Measurements from ENCODE around the gene RGS19. TPM values are rescaled to one million over a fixed set of nuclear protein-coding genes. Genes with fewer than 3 reads are reported as not detected.

RGS19 gene
- total and polyA plus RNA-seq, 2 of the 8 experiments (the other 6 are each of a cell fraction or from before 2014, with no cell fraction given): 12.7 to 16.8 TPM

DNA sequence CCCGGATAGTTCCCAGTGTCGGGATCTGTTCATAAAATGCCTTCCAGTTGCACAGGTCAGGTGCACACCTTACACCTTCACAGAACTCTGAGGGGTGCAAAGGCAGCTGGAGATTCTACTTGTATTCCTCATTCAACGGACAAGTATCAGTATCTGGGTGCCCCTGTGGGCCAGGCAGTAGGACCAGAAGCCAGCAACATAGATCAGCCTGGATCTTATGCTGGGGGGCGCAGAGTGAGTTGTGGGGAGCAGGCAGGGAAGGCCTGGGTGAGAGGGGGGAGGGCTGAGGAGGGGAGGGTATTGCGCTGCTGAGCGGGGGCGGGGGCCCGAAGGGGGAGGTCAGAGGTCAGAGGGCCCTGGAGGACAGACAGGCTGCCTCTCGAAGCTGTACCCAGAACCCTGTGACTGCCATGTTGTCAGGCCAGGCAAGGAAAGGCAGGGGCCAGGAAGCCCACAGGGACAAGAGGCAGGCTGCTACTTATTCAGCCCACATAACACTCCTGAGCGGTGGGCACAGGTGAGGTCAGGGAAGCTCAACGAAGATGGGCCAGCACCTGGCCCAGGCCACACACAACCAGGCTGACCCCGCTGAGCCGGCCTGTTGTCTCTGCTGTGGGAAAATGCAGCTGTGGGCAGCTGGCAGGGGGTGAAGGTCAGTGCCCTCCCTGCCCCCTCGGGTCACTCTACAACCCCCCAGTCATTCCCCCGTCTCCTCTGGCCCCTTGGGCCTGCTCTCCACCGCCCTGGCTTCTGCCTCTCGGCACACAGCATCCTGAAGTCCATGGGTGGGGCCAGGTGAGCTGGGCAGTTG lies 1.7 kb upstream of the RGS19 start:
- no peak overlapping the region; the same call in 1 of the 2 replicates for H4K8ac ChIP-seq (ENCODE audit: extremely low read depth, insufficient read depth, low read length)
- WGBS, 2 experiments (ENCODE audit: extremely low coverage in 1 of 2, insufficient coverage in 1 of 2, insufficient read length in 1 of 2, insufficient replicate concordance in 2 of 2, low coverage in 1 of 2, low lambda C conversion rate in 2 of 2, missing lambda C conversion rate in 1 of 2): 95% methylated on average over 9 of the region's 17 CpGs; no CpG with 5 or more reads in 1 of the 2 experiments
- peaks cover 0 to 38% (median 20%) of the 10 kb centered on the region in 4 experiments; a peak in 6 of 7 replicates for H3K4me1 ChIP-seq (replicated peaks in 1 of 4; ENCODE audit: control insufficient read depth in 3 of 4, insufficient read depth in 4 of 4, low read length in 3 of 4)
- H3K79me1 ChIP-seq (ENCODE audit: low read depth, low read length): no peaks in the 10 kb centered on the region
- no peak overlapping the region for H4K91ac ChIP-seq (replicated peaks; ENCODE audit: insufficient read length, low read length)
- no peak overlapping the region for H2BK15ac ChIP-seq (ENCODE audit: low read length)
- H2BK12ac ChIP-seq (ENCODE audit: low read depth, low read length): no peak overlapping the region
- H4K20me1 ChIP-seq (replicated peaks in 1 of 2; ENCODE audit: control insufficient read depth in 1 of 2, insufficient read depth in 2 of 2, low read length in 2 of 2): no peaks in the 10 kb centered on the region
- H3K9ac ChIP-seq (replicated peaks in 1 of 4; ENCODE audit: extremely low read depth in 1 of 4, low read depth in 3 of 4, low read length in 3 of 4): no peak overlapping the region
- no peak overlapping the region for H2AK5ac ChIP-seq (ENCODE audit: low read depth, low read length)
- no peak overlapping the region for H4K5ac ChIP-seq (ENCODE audit: insufficient read length, low read depth, low read length)
- peak overlapping the region; percentile 49 for H3K4ac ChIP-seq (replicated peaks; ENCODE audit: insufficient read length, low read depth, low read length)
- H3K23me2 ChIP-seq (ENCODE audit: low read depth, low read length): peaks cover 22% of the 10 kb centered on the region; the same call in 1 of the 2 replicates
- ChIA-PET POLR2A (ENCODE audit: partially characterized antibody) (interaction anchor here (0.7 to 4.6 kb wide), 6 partner anchors 11 to 141 kb away, joined by 3 to 27 read pairs (median 4); partner anchors contain the start of gene TCEA2), CTCF (ENCODE audit: partially characterized antibody) (interaction anchor here (1.0 to 13.0 kb wide), 13 partner anchors 9 to 101 kb away, joined by 3 to 144 read pairs (median 6); partner anchors contain the start of genes PRPF6, SAMD10, SOX18 and TCEA2)
- FAIRE-seq: no peak
- H3K4me2 ChIP-seq (ENCODE audit: insufficient read depth in 1 of 2, low read depth in 2 of 2, low read length in 2 of 2): peak overlapping the region in 1 of 2 experiments; percentile 78; a peak in 1 of 4 replicates
- no peaks in the 10 kb centered on the region for H3K79me2 ChIP-seq (ENCODE audit: control insufficient read depth in 1 of 2, insufficient read depth in 2 of 2, low read length in 2 of 2)
- H3K23ac ChIP-seq (ENCODE audit: insufficient read length): no peak overlapping the region
- H2BK120ac ChIP-seq (replicated peaks; ENCODE audit: low read depth, low read length): no peak overlapping the region
- no peak overlapping the region for H3K14ac ChIP-seq (ENCODE audit: insufficient read length)
- H2BK20ac ChIP-seq (ENCODE audit: low read length): no peak overlapping the region
- no peak overlapping the region for H3K27ac ChIP-seq (ENCODE audit: low read depth, low read length)
- no peak overlapping the region for H3K18ac ChIP-seq (ENCODE audit: extremely low read depth, low read length)
- H2AFZ ChIP-seq (ENCODE audit: low read length): no peak overlapping the region
- peaks cover 6 to 52% (median 41%) of the 10 kb centered on the region in 4 experiments for H3K27me3 ChIP-seq (replicated peaks in 1 of 4; ENCODE audit: control insufficient read depth in 3 of 4, extremely low read depth in 1 of 4, insufficient read depth in 3 of 4, low read length in 3 of 4)
- no peaks in the 10 kb centered on the region for H3K9me3 ChIP-seq (ENCODE audit: insufficient read depth in 2 of 2, low read depth in 1 of 2, low read length in 1 of 2)
- no peaks in the 10 kb centered on the region for H3K36me3 ChIP-seq (ENCODE audit: control insufficient read depth in 2 of 4, insufficient read depth in 4 of 4, low read length in 3 of 4)
- 0 out of 8 replicates have a peak overlapping the region, but pooled peaks of 2 of the 4 experiments have one; percentile 75 to 79 for H3K4me3 ChIP-seq (ENCODE audit: extremely low read depth in 1 of 4, insufficient read depth in 2 of 4, low read depth in 3 of 4, low read length in 4 of 4)
- H2BK5ac ChIP-seq (ENCODE audit: low read depth, low read length): no peak overlapping the region
- no peak overlapping the region for H3K56ac ChIP-seq (replicated peaks; ENCODE audit: insufficient read length, low read depth, low read length)
- no peak for DNase-seq (ENCODE audit: low read depth in 1 of 2, low spot score in 2 of 2)
- TF ChIP-seq BACH1 (IDR thresholded peaks at IDR 0.05; ENCODE audit: low read length): no peak
- no peak for TF ChIP-seq RBBP5 (IDR thresholded peaks at IDR 0.05; ENCODE audit: borderline replicate concordance, low read depth, low read length)
- TF ChIP-seq KDM1A (IDR thresholded peaks at IDR 0.05; ENCODE audit: borderline replicate concordance, low read length): no peak
- TF ChIP-seq ZNF274 (IDR thresholded peaks at IDR 0.05; ENCODE audit: borderline replicate concordance, extremely low read depth, low read length): no peak
- TF ChIP-seq JUND (IDR thresholded peaks at IDR 0.05; ENCODE audit: low read length): no peak
- TF ChIP-seq SP2 (IDR thresholded peaks at IDR 0.05; ENCODE audit: low read length): no peak
- no peak for TF ChIP-seq CHD2 (IDR thresholded peaks at IDR 0.05; ENCODE audit: low read length)
- no peak for TF ChIP-seq JUN (IDR thresholded peaks at IDR 0.05; ENCODE audit: low read depth, low read length)
- TF ChIP-seq KDM5A (IDR thresholded peaks at IDR 0.05; ENCODE audit: low read length): no peak
- no peak for TF ChIP-seq SIN3A (conservative IDR thresholded peaks at IDR 0.05 in 1 of 2, IDR thresholded peaks at IDR 0.05 in 1 of 2; ENCODE audit: low read depth in 1 of 2, low read length in 2 of 2)
- no peak for TF ChIP-seq EP300 (IDR thresholded peaks at IDR 0.05; ENCODE audit: borderline replicate concordance in 1 of 2, low read depth in 2 of 2, low read length in 2 of 2)
- no peak for TF ChIP-seq FOSL1 (IDR thresholded peaks at IDR 0.05; ENCODE audit: insufficient read depth, low read depth, low read length)
